Common myeloid progenitor, CD34-positive (primary cell): Measurements from ENCODE around the gene TMEM225B.
"Not testable (repeated sequence)": the region's sequence is repeated elsewhere in the genome, so short reads cannot be mapped to it uniquely, and the experiment has no call there.

Experiments
- CTCF ChIA-PET: fragments of 350-600 bp; sonication (Branson Sonifier 250); formaldehyde crosslinking; loops from one replicate; lab custom pipeline; 2021; ENCODE audit warnings: antibody characterized with exemption; lab: Charles Lee
- POLR2A ChIA-PET: fragments of 350-600 bp; sonication (Branson Sonifier 250); formaldehyde crosslinking; loops from one replicate; lab custom pipeline; 2021; ENCODE audit warnings: antibody characterized with exemption; lab: Charles Lee
- DNase-seq, 3 donors: peaks; one replicate each; pipeline versions ENCODE4 v3.0.0 to v3.0.0-alpha.2; 2013
- H3K27ac ChIP-seq, 2 experiments: 1 replicate in 1 of 2; 2 replicates in 1 of 2; pipeline ENCODE4 v1.7.0; 2013; ENCODE audit warnings: inconsistent platforms in 2 of 2, low read length in 2 of 2, mild to moderate bottlenecking in 2 of 2, low read depth in 1 of 2, moderate library complexity in 1 of 2; ENCODE audit not compliant: severe bottlenecking in 2 of 2, insufficient read depth in 1 of 2, poor library complexity in 1 of 2
- H3K27me3 ChIP-seq, 5 experiments: replicated peaks in 2 of 5; 1 replicate in 3 of 5; 2 replicates in 2 of 5; pipeline versions ENCODE4 v1.6.1 to v1.7.0; 2013; ENCODE audit warnings: low read length in 4 of 5, mild to moderate bottlenecking in 2 of 5, moderate library complexity in 2 of 5, inconsistent platforms in 1 of 5; ENCODE audit not compliant: insufficient read depth in 5 of 5, control insufficient read depth in 4 of 5
- H3K36me3 ChIP-seq, 4 experiments: 1 replicate in 2 of 4; 2 replicates in 2 of 4; pipeline versions ENCODE4 v1.6.1 to v1.7.0; 2013; ENCODE audit warnings: low read length in 3 of 4, control low read depth in 1 of 4, mild to moderate bottlenecking in 1 of 4; ENCODE audit not compliant: control insufficient read depth in 4 of 4, insufficient read depth in 4 of 4
- H3K4me1 ChIP-seq, 4 experiments: 1 replicate in 3 of 4; 2 replicates in 1 of 4; pipeline versions ENCODE4 v1.6.1 to v1.7.1; 2013; ENCODE audit warnings: low read length in 3 of 4, mild to moderate bottlenecking in 3 of 4, control low read depth in 1 of 4, inconsistent platforms in 1 of 4, moderate library complexity in 1 of 4; ENCODE audit not compliant: control insufficient read depth in 4 of 4, insufficient read depth in 4 of 4; ENCODE audit errors: control extremely low read depth in 1 of 4
- H3K4me3 ChIP-seq, 7 experiments: 1 replicate in 4 of 7; 2 replicates in 3 of 7; pipeline versions ENCODE4 v1.5.1 to v1.7.0; 2013; ENCODE audit warnings: mild to moderate bottlenecking in 7 of 7, low read length in 6 of 7, moderate library complexity in 6 of 7, inconsistent platforms in 2 of 7, low read depth in 2 of 7, control low read depth in 1 of 7; ENCODE audit not compliant: insufficient read depth in 4 of 7, control insufficient read depth in 1 of 7; ENCODE audit errors: extremely low read depth in 1 of 7
- H3K9me3 ChIP-seq, 5 experiments: 1 replicate in 4 of 5; 2 replicates in 1 of 5; pipeline versions ENCODE4 v1.6.1 to v1.7.1; 2013; ENCODE audit warnings: low read length in 4 of 5, mild to moderate bottlenecking in 2 of 5, inconsistent platforms in 1 of 5, low read depth in 1 of 5, moderate library complexity in 1 of 5; ENCODE audit not compliant: control insufficient read depth in 4 of 5, insufficient read depth in 2 of 5; ENCODE audit errors: control extremely low read depth in 1 of 5
- WGBS: methylation state at CpG from one replicate; pipeline ENCODE4 v1.1.5; 2013; ENCODE audit not compliant: insufficient coverage; 5-methylcytosine and 5-hydroxymethylcytosine counted together

Gene TMEM225B

GRCh38 chr7:99653269-99653668, 55.2 kb downstream of the TMEM225B start:
- H3K4me1 ChIP-seq, H3K27me3 ChIP-seq, DNase-seq, H3K27ac ChIP-seq, H3K36me3 ChIP-seq, CTCF ChIA-PET, H3K4me3 ChIP-seq, H3K9me3 ChIP-seq: not testable (repeated sequence)
- POLR2A ChIA-PET = interaction anchor here (0.6 kb wide), 1 partner anchor 392 kb away, joined by 5 read pairs; no protein-coding TSS in a partner anchor
- WGBS = no CpG with 5 or more reads among the region's 4 CpGs

GRCh38 chr7:99653754-99654153, 55.7 kb downstream of the TMEM225B start:
- CTCF ChIA-PET = no interaction called here
- WGBS = 100% methylated on average over 2 of the region's 3 CpGs

DNA sequence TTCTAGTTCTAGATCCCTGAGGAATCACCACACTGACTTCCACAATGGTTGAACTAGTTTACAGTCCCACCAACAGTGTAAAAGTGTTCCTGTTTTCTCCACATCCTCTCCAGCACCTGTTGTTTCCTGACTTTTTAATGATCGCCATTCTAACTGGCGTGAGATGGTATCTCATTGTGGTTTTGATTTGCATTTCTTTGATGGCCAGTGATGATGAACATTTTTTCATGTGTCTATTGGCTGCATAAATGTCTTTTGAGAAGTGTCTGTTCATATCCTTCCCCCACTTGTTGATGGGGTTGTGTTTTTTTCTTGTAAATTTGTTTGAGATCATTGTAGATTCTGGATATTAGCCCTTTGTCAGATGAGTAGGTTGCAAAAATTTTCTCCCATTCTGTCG, 56.6 kb downstream of the TMEM225B start:
- H3K27me3 ChIP-seq, POLR2A ChIA-PET, DNase-seq, H3K9me3 ChIP-seq, H3K36me3 ChIP-seq, H3K4me1 ChIP-seq, H3K4me3 ChIP-seq, CTCF ChIA-PET, H3K27ac ChIP-seq: not testable (repeated sequence)
- no CpG with 5 or more reads among the region's 3 CpGs for WGBS

More at GRCh38 chr7:99653754-99654153, 55.7 kb downstream of the TMEM225B start:
- POLR2A ChIA-PET = interaction anchor here (0.6 kb wide), 1 partner anchor 392 kb away, joined by 5 read pairs; no protein-coding TSS in a partner anchor
- Histone ChIP-seq H3K4me1 (no peaks in the 10 kb centered on the region), H3K27me3 (no peaks in the 10 kb centered on the region), H3K27ac (no peak overlapping the region), H3K36me3 (no peaks in the 10 kb centered on the region), H3K4me3 (no peak overlapping the region), H3K9me3 (peaks cover 0 to 2% (median 0%) of the 10 kb centered on the region in 5 experiments)
- DNase-seq = no peak

DNA sequence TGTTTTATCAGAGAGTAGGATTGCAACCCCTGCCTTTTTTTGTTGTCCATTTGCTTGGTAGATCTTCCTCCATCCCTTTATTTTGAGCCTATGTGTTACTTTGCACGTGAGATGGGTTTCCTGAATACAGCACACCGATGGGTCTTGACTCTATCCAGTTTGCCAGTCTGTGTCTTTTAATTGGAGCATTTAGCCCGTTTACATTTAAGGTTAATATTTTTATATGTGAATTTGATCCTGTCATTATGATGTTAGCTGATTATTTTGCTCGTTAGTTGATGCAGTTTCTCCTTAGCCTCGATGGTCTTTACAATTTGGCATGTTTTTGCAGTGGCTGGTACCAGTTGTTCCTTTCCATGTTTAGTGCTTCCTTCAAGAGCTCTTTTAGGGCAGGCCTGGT, 59.8 kb downstream of the TMEM225B start:
- H3K4me1 ChIP-seq, H3K27me3 ChIP-seq, H3K4me3 ChIP-seq, DNase-seq, H3K36me3 ChIP-seq, POLR2A ChIA-PET, H3K9me3 ChIP-seq, CTCF ChIA-PET, H3K27ac ChIP-seq: not testable (repeated sequence)
- 100% methylated on average over 2 of the region's 5 CpGs for WGBS
